Stimulated activated naive CD8-positive, alpha-beta T cell treated with anti-CD3 and anti-CD28 coated beads, Interleukin-15, amount 100 ng/mL, for 72 hours (primary cell): ENCODE results near the gene PCSK7.

ENCODE experiments used
- ATAC-seq: fragments of 150-1000 bp; cut with Tn5 transposase; 2 replicates; pipeline ENCODE4 v1.10.0; 2021; ENCODE audit warnings: mild to moderate bottlenecking, moderate library complexity
- DNase-seq, 2 donors: peaks; one replicate each; pipeline ENCODE4 v3.0.0; 2021 to 2022
- H3K27ac Mint-ChIP-seq, 2 donors: one replicate each; pipeline ENCODE4 v1.8.0; 2022; ENCODE audit warnings: mild to moderate bottlenecking in 2 of 2, mixed read lengths in 2 of 2, moderate library complexity in 2 of 2
- H3K27me3 Mint-ChIP-seq: one replicate; pipeline ENCODE4 v1.8.0; 2022; ENCODE audit warnings: mixed read lengths
- H3K4me1 Mint-ChIP-seq: one replicate; pipeline ENCODE4 v1.8.0; 2022; ENCODE audit warnings: mild to moderate bottlenecking, mixed read lengths
- H3K4me3 Mint-ChIP-seq, 2 donors: one replicate each; pipeline ENCODE4 v1.8.0; 2022; ENCODE audit warnings: mild to moderate bottlenecking in 2 of 2, mixed read lengths in 2 of 2, moderate library complexity in 1 of 2
- H3K9me3 Mint-ChIP-seq, 2 donors: one replicate each; pipeline ENCODE4 v1.8.0; 2022; ENCODE audit warnings: mixed read lengths in 2 of 2

The PCSK7 gene

GRCh38 chr11:117248341-117248740 is 16.5 kb upstream of the PCSK7 start:
- H3K27me3 Mint-ChIP-seq, result no peaks in the 10 kb centered on the region
- ATAC-seq, result no peak
- no peak for DNase-seq
- no peak overlapping the region for H3K27ac Mint-ChIP-seq
- no peaks in the 10 kb centered on the region for H3K9me3 Mint-ChIP-seq
- H3K4me3 Mint-ChIP-seq, result no peak overlapping the region
- no peaks in the 10 kb centered on the region for H3K4me1 Mint-ChIP-seq

DNA sequence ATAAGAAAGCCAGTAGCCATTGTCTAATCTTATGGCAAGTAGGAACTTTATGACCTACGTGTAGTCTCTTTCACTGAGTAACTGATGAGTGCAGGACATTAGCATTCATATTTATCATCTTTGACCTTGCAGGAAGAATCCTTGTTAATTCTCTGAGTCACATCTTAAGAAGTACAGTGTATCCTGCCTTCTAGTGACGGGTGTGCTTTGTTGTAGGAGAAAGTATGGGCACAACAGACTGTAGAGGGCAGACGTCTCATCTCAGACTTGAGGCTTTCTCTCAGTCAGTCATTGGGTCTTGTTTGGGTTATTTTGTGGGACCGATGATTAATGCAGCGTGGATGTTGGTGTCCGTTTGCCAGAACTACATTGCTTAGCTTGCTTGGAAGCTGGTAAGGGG is 7.4 kb upstream of the PCSK7 start:
- Mint-ChIP-seq H3K27me3 (no peaks in the 10 kb centered on the region), H3K9me3 (no peaks in the 10 kb centered on the region), H3K27ac (no peak overlapping the region), H3K4me3 (no peak overlapping the region), H3K4me1 (peaks cover under 1% of the 10 kb centered on the region)
- no peak for DNase-seq
- ATAC-seq, result no peak

GRCh38 chr11:117238221-117238620 is 6.3 kb upstream of the PCSK7 start:
- ATAC-seq (no peak), DNase-seq (no peak)
- H3K27me3 Mint-ChIP-seq, result no peaks in the 10 kb centered on the region
- H3K4me1 Mint-ChIP-seq, result peaks cover 12% of the 10 kb centered on the region
- H3K27ac Mint-ChIP-seq, result no peak overlapping the region
- H3K4me3 Mint-ChIP-seq, result no peak overlapping the region
- no peaks in the 10 kb centered on the region for H3K9me3 Mint-ChIP-seq

DNA sequence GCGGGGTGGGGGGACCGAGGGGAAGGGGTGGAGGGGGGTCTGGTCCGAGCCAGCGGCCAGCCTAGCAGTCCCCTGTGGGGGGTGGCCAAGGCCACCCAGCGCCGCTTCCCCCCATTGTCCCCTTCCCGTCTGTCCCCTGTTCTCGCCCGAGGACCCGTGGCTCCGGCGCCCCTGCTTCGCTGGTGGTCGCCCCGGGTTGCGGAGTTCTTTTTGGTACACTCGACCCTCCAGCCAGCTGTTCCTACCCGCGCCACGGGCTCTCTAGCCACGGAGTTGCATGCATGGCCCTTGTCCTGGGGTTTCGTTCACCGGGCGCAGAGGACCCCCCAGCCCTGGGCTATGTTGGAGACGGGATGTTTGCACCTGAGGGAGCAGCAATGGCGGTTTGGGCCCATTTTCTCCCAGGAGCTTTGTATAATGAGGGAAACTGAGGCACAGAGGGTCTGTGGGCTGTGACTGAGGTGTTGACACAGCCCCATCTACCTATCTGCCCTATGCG is 1.1 kb upstream of the PCSK7 start:
- H3K27ac Mint-ChIP-seq, result peak overlapping the region; percentile 90 to 93
- no peaks in the 10 kb centered on the region for H3K9me3 Mint-ChIP-seq
- H3K4me3 Mint-ChIP-seq, result peak overlapping the region; percentile 87 to 94
- peak; percentile 2 for ATAC-seq
- DNase-seq, result peak in 1 of 2 donors; percentile 25
- H3K27me3 Mint-ChIP-seq, result no peaks in the 10 kb centered on the region
- peaks cover 43% of the 10 kb centered on the region for H3K4me1 Mint-ChIP-seq

DNA sequence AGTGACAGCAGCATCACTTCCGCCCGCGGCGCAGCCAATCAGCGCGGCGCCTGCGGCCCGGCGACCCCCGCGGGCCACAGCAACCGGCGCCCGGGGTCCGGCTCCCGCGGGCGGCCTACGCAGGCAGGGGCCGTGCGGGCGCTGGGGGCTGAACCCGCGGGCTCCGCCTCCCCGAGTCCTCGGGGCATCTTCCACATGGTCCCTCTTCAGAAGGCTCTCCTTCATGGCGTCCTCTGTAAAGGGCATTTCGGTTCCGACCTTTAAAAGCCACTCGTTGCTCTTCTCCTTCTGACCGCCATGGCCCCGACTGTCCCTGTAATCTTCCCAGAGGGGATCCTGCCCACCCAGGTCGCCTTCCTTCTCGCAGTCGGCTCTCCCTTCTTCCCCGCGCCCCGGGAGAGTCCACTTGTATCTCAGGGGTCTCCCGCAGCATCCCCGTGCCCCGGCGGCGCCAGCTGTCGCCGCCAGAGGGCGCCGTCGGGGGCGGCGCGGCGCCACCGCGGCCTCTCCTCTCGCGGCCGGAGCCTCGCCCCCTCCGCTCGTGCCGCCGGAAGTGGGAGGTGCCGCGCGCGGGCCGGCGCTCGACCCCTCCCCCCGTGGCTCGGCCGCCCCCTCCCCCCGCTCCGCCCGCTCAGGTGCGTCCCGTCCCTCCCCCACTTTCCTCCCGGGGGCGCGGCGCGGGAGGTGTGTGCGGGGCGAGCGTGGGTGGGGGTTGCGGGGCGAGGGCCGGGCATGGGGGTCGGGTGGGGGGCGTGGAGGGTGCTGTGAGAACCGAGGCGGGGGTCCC is 412 bp upstream of the PCSK7 start, which contains the start of gene RNF214:
Gene RNF214, plus strand, starts transcription at position 580 of the 787 bp plus-strand sequence. CDS start 1,602 bp downstream, outside the sequence.
- H3K27ac Mint-ChIP-seq, result peak within 1 kb of the TSS; percentile 98 to 100
- DNase-seq, result peak; percentile 77 to 82
- H3K4me1 Mint-ChIP-seq, result peaks cover 47% of the 10 kb centered on the region
- H3K27me3 Mint-ChIP-seq, result no peaks in the 10 kb centered on the region
- peak; percentile 81 for ATAC-seq
- H3K9me3 Mint-ChIP-seq, result no peaks in the 10 kb centered on the region
- peak within 1 kb of the TSS; percentile 94 to 100 for H3K4me3 Mint-ChIP-seq

DNA sequence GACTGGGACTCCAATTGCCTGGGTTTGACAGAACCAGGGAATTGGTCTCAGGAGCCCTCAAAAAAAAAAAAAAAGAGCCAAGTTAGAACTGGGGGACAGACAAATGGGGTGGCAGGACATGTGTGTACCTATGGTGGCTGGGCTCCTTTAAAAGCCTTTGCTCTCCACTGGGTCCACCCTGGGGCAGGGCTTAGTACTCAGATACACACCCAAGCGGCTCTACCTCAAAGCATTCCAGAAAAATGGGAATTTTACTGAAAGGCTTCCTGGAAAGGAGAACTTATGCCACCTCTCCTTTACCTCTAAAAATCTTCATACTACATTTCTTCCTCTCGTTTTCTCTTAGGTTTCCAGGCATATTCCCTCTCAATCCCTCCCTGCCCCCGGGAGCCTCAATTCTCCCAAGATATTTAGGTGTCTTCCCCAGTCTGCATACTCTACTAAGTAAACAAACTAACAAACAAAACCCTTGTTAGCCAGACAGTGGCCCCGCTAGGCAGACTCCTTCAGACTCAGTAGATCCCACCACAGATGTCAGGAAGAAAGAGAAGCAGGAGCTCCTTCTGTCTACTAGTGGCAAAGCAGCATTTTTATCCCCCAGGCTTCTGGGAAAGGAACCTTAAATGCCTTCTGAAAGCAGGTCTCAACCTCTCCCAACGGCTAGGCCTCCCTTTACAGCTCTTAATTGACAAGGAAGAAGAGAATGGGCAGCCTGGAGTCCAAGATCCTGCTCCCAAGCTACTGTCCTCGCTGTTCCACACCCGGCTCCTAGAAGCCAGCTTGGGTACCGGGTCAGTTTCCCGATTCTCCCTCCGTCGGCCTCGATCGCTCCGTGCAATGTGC is 653 bp downstream of the PCSK7 start:
- H3K4me3 Mint-ChIP-seq, result peak overlapping the region; percentile 94 to 100
- peaks cover 58% of the 10 kb centered on the region for H3K4me1 Mint-ChIP-seq
- DNase-seq (peak; percentile 15 to 16), ATAC-seq (peak; percentile 21)
- peak overlapping the region; percentile 98 for H3K27ac Mint-ChIP-seq
- H3K27me3 Mint-ChIP-seq, result no peaks in the 10 kb centered on the region
- H3K9me3 Mint-ChIP-seq, result no peaks in the 10 kb centered on the region

DNA sequence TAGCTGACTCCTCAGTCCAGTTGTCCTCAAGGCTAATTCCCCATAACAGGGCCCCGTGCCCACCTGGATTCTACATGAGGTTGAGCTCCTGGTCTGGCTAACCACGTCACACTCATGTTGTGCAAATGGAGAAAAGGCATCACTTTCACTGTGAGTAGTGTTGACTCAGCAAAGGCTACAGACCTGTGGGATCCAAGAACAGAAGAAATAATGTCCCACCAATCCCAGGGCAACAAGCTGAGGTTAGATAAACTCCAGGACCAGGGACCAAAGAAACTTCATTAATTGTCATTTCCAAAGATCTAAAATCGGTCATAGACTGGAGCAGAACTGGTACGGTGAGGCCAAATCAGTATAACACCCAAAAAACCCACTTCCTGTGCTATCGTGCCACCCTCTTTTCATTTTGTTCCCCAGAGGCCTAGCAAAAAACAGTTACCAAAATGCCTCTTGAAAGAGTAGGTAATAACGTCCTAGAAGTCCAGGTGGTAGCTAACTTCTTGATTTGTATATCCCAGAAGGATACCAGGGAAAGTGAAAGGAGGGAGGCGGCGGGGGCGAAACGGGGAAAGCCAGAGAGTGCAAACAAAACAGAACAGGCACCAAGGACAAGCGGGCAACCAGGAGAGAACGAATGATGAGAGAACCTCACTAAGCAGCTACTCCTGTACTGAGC is 1.4 kb downstream of the PCSK7 start:
- H3K4me1 Mint-ChIP-seq, result peaks cover 58% of the 10 kb centered on the region
- H3K9me3 Mint-ChIP-seq, result no peaks in the 10 kb centered on the region
- DNase-seq (peak; percentile 60 to 73), ATAC-seq (peak; percentile 75)
- H3K4me3 Mint-ChIP-seq, result peak overlapping the region; percentile 94 to 100
- H3K27me3 Mint-ChIP-seq, result no peaks in the 10 kb centered on the region
- H3K27ac Mint-ChIP-seq, result peak overlapping the region; percentile 98

GRCh38 chr11:117229931-117230285 is 2.0 kb downstream of the PCSK7 start:
- ATAC-seq (peak; percentile 15), DNase-seq (no peak)
- no peaks in the 10 kb centered on the region for H3K9me3 Mint-ChIP-seq
- H3K27me3 Mint-ChIP-seq, result no peaks in the 10 kb centered on the region
- peak overlapping the region; percentile 94 to 100 for H3K4me3 Mint-ChIP-seq
- H3K27ac Mint-ChIP-seq, result peak overlapping the region; percentile 98
- peaks cover 58% of the 10 kb centered on the region for H3K4me1 Mint-ChIP-seq

DNA sequence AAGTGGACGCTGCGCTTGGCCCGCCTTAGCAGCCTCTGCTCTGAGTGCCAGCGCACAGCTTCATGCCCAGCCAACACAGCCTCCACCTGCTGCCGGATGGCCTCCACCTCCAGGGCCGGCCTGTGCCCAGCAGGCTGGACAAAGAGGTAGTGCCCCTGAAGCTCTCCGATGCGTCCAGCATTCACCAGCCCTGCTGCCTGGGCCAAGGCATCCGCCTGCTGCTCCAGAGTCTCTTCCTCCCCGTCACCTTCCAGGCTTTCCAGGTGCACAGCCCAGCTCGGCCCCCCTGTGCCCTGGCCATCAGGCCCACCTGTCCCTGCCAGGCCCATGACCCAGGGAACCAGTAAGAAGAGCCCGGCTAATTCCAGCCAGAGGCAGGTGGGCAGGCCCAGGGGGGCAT is 2.5 kb downstream of the PCSK7 start:
- Mint-ChIP-seq H3K27ac (peak overlapping the region; percentile 98), H3K27me3 (no peaks in the 10 kb centered on the region), H3K9me3 (no peaks in the 10 kb centered on the region), H3K4me1 (peaks cover 58% of the 10 kb centered on the region), H3K4me3 (peak overlapping the region; percentile 94 to 100)
- DNase-seq (no peak), ATAC-seq (no peak)

- Mint-ChIP-seq H3K4me1 (peaks cover 45% of the 10 kb centered on the region), H3K27me3 (no peaks in the 10 kb centered on the region), H3K27ac (peak overlapping the region; percentile 70 to 79), H3K9me3 (no peaks in the 10 kb centered on the region), H3K4me3 (peak overlapping the region in 1 of 2 donors; percentile 18)
- DNase-seq (no peak), ATAC-seq (no peak)
Measured at GRCh38 chr11:117228091-117228490, 3.8 kb downstream of the PCSK7 start.

GRCh38 chr11:117226388-117227385 is 5.2 kb downstream of the PCSK7 start:
- no peak overlapping the region for H3K4me3 Mint-ChIP-seq
- no peaks in the 10 kb centered on the region for H3K9me3 Mint-ChIP-seq
- H3K4me1 Mint-ChIP-seq, result peaks cover 45% of the 10 kb centered on the region
- H3K27me3 Mint-ChIP-seq, result no peaks in the 10 kb centered on the region
- ATAC-seq (peak; percentile 54), DNase-seq (peak; percentile 40 to 42)
- H3K27ac Mint-ChIP-seq, result peak overlapping the region in 1 of 2 donors; percentile 25

DNA sequence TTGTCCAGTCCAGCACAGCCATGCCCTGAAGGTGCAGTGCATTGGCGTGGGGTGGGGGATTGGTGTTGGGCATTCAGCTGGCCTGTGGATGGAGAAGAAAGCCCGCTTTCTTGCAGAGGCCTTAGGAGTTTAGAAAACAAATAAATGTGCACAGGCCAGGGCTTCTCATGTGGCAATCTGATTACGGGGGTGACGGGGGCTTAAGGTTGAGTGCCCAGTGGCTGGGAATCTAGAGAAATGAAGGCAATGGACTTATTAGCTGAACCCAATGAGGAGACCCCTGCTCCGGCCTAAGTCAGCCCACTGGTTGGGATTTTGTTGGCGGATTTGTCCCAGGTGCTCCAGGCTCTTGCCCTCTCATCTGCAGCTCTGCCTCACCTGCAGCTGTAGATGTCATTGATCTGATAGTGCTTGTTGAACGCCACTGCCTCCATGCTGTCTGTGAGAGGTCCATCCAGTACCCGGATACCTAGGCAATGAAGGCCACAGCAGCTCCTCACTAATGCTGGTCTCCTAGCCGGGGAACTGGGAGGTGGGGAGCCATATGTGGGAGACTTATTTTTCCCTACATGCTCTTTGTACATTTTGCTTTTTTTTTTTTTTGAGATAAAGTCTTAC is 6.2 kb downstream of the PCSK7 start:
- no peak overlapping the region for H3K27ac Mint-ChIP-seq
- no peak for DNase-seq

GRCh38 chr11:117223741-117224689 is 7.9 kb downstream of the PCSK7 start:
- ATAC-seq (no peak), DNase-seq (no peak)
- no peak overlapping the region for H3K4me3 Mint-ChIP-seq

More for the DNA sequence above, 6.2 kb downstream of the PCSK7 start:
- Mint-ChIP-seq H3K27me3 (no peaks in the 10 kb centered on the region), H3K4me1 (peaks cover 40% of the 10 kb centered on the region), H3K4me3 (no peak overlapping the region), H3K9me3 (no peaks in the 10 kb centered on the region)
- ATAC-seq, result no peak

More at GRCh38 chr11:117223741-117224689, 7.9 kb downstream of the PCSK7 start:
- Mint-ChIP-seq H3K27me3 (no peaks in the 10 kb centered on the region), H3K4me1 (peaks cover 26% of the 10 kb centered on the region), H3K27ac (peak overlapping the region in 1 of 2 donors; percentile 15), H3K9me3 (no peaks in the 10 kb centered on the region)
